Endothelial cell of umbilical vein (primary cell): ENCODE data around the gene METTL1. TPM values are rescaled to one million over a fixed set of nuclear protein-coding genes. Genes with fewer than 3 reads are reported as not detected.

Source experiments
- BruUV-seq: library from RNA; stranded (reverse); fragments of 400-500 nt; replicated peaks from 2 replicates; lab custom pipeline; 2021; lab: Mats Ljungman, UMichigan
- CTCF ChIA-PET: fragments of 300-600, 350-600 bp; sonication (Branson Sonifier 250); formaldehyde crosslinking; loops from one replicate; lab custom pipeline; 2021; ENCODE audit warnings: antibody characterized with exemption, inconsistent platforms; lab: Charles Lee
- POLR2A ChIA-PET: fragments of 300-600, 350-600 bp; sonication (Branson Sonifier 250); formaldehyde crosslinking; loops from one replicate; lab custom pipeline; 2021; ENCODE audit warnings: antibody characterized with exemption, inconsistent platforms; lab: Charles Lee
- DNase-seq: peaks from one replicate; pipeline ENCODE4 v3.0.0-alpha.2; 2011; ENCODE audit warnings: low read depth, low spot score
- FAIRE-seq: peaks from 2 replicates; lab custom pipeline; 2011; peaks lifted over from hg19 to GRCh38; lab: Jason Lieb, UNC
- H2AFZ ChIP-seq: 2 replicates; pipeline ENCODE4 v1.6.0; 2012; ENCODE audit warnings: low read depth, low read length, control low read depth, inconsistent platforms
- H3K27ac ChIP-seq: 2 replicates; pipeline ENCODE4 v1.5.1; 2011; ENCODE audit warnings: low read depth, mild to moderate bottlenecking, control low read depth, low read length, moderate library complexity; ENCODE audit not compliant: insufficient read depth
- H3K27me3 ChIP-seq, 2 experiments: 2 replicates each; pipeline versions ENCODE4 v1.6.0 to v1.6.1; 2011; ENCODE audit warnings: low read length in 2 of 2, mixed read lengths in 1 of 2; ENCODE audit not compliant: control insufficient read depth in 2 of 2, insufficient read depth in 2 of 2
- H3K36me3 ChIP-seq, 2 experiments: 2 replicates in 1 of 2; 3 replicates in 1 of 2; pipeline ENCODE4 v1.5.1; 2011; ENCODE audit warnings: low read length in 2 of 2, mild to moderate bottlenecking in 1 of 2, moderate library complexity in 1 of 2; ENCODE audit not compliant: control insufficient read depth in 2 of 2, insufficient read depth in 2 of 2; ENCODE audit errors: extremely low read depth in 1 of 2
- H3K4me1 ChIP-seq: 3 replicates; pipeline ENCODE4 v1.5.1; 2011; ENCODE audit warnings: mild to moderate bottlenecking, low read length; ENCODE audit not compliant: control insufficient read depth, insufficient read depth; ENCODE audit errors: extremely low read depth
- H3K4me2 ChIP-seq: 2 replicates; pipeline ENCODE4 v1.6.1; 2011; ENCODE audit warnings: low read length, control low read depth, mixed read lengths; ENCODE audit not compliant: insufficient read depth
- H3K4me3 ChIP-seq, 3 experiments: fragments of 200-600 bp in 1 of 3; sonication (generic), shearing (Covaris generic) in 1 of 3; replicated peaks in 1 of 3; 2 replicates each; pipeline ENCODE4 v1.5.1; 2011 to 2016; ENCODE audit warnings: control low read depth in 3 of 3, low read length in 3 of 3, mild to moderate bottlenecking in 2 of 3, inconsistent platforms in 1 of 3, low read depth in 1 of 3, moderate library complexity in 1 of 3; ENCODE audit not compliant: insufficient read depth in 1 of 3
- H3K79me2 ChIP-seq: 2 replicates; pipeline ENCODE4 v1.6.0; 2012; ENCODE audit warnings: low read length, inconsistent platforms; ENCODE audit not compliant: control insufficient read depth, insufficient read depth
- H3K9ac ChIP-seq: replicated peaks from 2 replicates; pipeline ENCODE3; 2011; ENCODE audit warnings: low read length, control low read depth; ENCODE audit not compliant: insufficient read depth; ENCODE audit errors: extremely low read depth
- H3K9me1 ChIP-seq: replicated peaks from 3 replicates; pipeline ENCODE4 v1.6.0; 2011; ENCODE audit warnings: mild to moderate bottlenecking, low read length; ENCODE audit not compliant: control insufficient read depth, insufficient read depth; ENCODE audit errors: extremely low read depth
- H3K9me3 ChIP-seq: replicated peaks from 2 replicates; pipeline ENCODE4 v1.5.1; 2012; ENCODE audit warnings: low read length, inconsistent platforms; ENCODE audit not compliant: control insufficient read depth, insufficient read depth
- H4K20me1 ChIP-seq: replicated peaks from 2 replicates; pipeline ENCODE3; 2011; ENCODE audit warnings: mild to moderate bottlenecking, low read length; ENCODE audit not compliant: control insufficient read depth, insufficient read depth; ENCODE audit errors: extremely low read depth
- EZH2 ChIP-seq: IDR thresholded peaks from 2 replicates; pipeline ENCODE4 v1.6.1; 2012; ENCODE audit warnings: borderline replicate concordance, low read depth, mild to moderate bottlenecking, moderate library complexity, low read length, inconsistent platforms; ENCODE audit not compliant: severe bottlenecking
- FOS ChIP-seq: IDR thresholded peaks from 2 replicates; pipeline ENCODE4 v1.6.1; 2011; ENCODE audit warnings: mild to moderate bottlenecking, low read length, moderate library complexity, borderline replicate concordance; ENCODE audit not compliant: insufficient read depth
- GATA2 ChIP-seq: IDR thresholded peaks from 2 replicates; pipeline ENCODE4 v1.7.0; 2011; ENCODE audit warnings: low read depth, mild to moderate bottlenecking, moderate library complexity, mixed read lengths, low read length; ENCODE audit not compliant: insufficient read length, insufficient read depth
- JUN ChIP-seq: IDR thresholded peaks from 2 replicates; pipeline ENCODE4 v1.6.1; 2011; ENCODE audit warnings: borderline replicate concordance, low read depth; ENCODE audit not compliant: insufficient read length, insufficient read depth
- MYC ChIP-seq: IDR thresholded peaks from one replicate; pipeline ENCODE4 v1.6.1; 2011; ENCODE audit warnings: mild to moderate bottlenecking, low read depth, low read length
- POLR2A ChIP-seq: IDR thresholded peaks from 2 replicates; pipeline ENCODE4 v1.6.1; 2012; ENCODE audit warnings: low read depth, mild to moderate bottlenecking, control low read depth, low read length
- POLR2AphosphoS5 ChIP-seq: IDR thresholded peaks from 2 replicates; pipeline ENCODE4 v1.6.1; 2012; ENCODE audit warnings: low read depth, mild to moderate bottlenecking, control low read depth, low read length, moderate library complexity; ENCODE audit not compliant: insufficient read depth
- dilution Hi-C: fragments of 300-500 bp; cut with MboI; formaldehyde crosslinking; loops from one replicate; pipeline ENCODE4 v1.15.0; 2019; ENCODE audit warnings: low sequenced_read_pairs; ENCODE audit not compliant: extremely low pct_ligation_motif_present
- intact Hi-C: fragments of 100-400 bp; cut with micrococcal nuclease; formaldehyde crosslinking; loops from one replicate; pipeline ENCODE4 v1.10.0; 2022
- polyA plus RNA-seq, 4 experiments: library from polyadenylated mRNA; depleted of rRNA in 3 of 4; stranded (reverse) in 3 of 4; unstranded in 1 of 4; fragments of >200 nt; gene quantifications; 2 replicates each; pipeline versions ENCODE4 v1.2.1 to v1.2.3, GENCODE V29; 2011 to 2012; ENCODE audit warnings: missing spikeins in 1 of 4
- total RNA-seq: library from RNA; stranded (reverse); gene quantifications from 2 replicates; pipeline ENCODE4 v1.2.3, GENCODE V29; 2021
- TF ChIP-seq, protein P1 (sequence below), 2 donors: IDR thresholded peaks; 1 replicate in 1 of 2; 2 replicates in 1 of 2; pipeline ENCODE4 v1.5.1; 2011; ENCODE audit warnings: low read length in 2 of 2, mild to moderate bottlenecking in 2 of 2, moderate library complexity in 2 of 2, control low read depth in 1 of 2, inconsistent platforms in 1 of 2, low read depth in 1 of 2; ENCODE audit not compliant: insufficient read depth in 1 of 2; ENCODE audit errors: extremely low read depth in 1 of 2
- TF ChIP-seq, protein P2 (sequence below): IDR thresholded peaks from 2 replicates; pipeline ENCODE4 v1.6.1; 2011; ENCODE audit not compliant: insufficient read depth, insufficient read length

The METTL1 gene
- total and polyA plus RNA-seq, 2 donors (not counting 3 experiments of a cell fraction or from before 2014, with no cell fraction given) = 23.6 to 24.3 TPM

- dilution Hi-C loops = no loop called here
- no peak for FAIRE-seq
These were observed 8.5 kb upstream of the METTL1 start for GRCh38 chr12:57780284-57780897.

More at GRCh38 chr12:57780284-57780897, 8.5 kb upstream of the METTL1 start:
- Histone ChIP-seq H3K4me3 (no peak overlapping the region), H2AFZ (no peak overlapping the region), H3K9me1 (no peaks in the 10 kb centered on the region), H3K79me2 (peaks cover 14% of the 10 kb centered on the region), H3K9ac (no peak overlapping the region), H3K27ac (no peak overlapping the region), H3K27me3 (no peaks in the 10 kb centered on the region), H3K9me3 (no peaks in the 10 kb centered on the region), H3K36me3 (peaks cover 0 to 5% of the 10 kb centered on the region in 2 experiments), H3K4me2 (no peak overlapping the region), H3K4me1 (peaks cover 7% of the 10 kb centered on the region), H4K20me1 (no peaks in the 10 kb centered on the region)
- no TSS peak for BruUV-seq
- CTCF ChIA-PET = interaction anchor here (1.0 to 3.2 kb wide), 3 partner anchors 23 to 54 kb away, joined by 3 to 12 read pairs (median 8); no protein-coding TSS in a partner anchor
- intact Hi-C loops = no loop called here
- TF ChIP-seq POLR2A (no peak), JUN (no peak), GATA2 (no peak), POLR2AphosphoS5 (no peak), EZH2 (no peak), MYC (no peak), FOS (no peak)
- TF ChIP-seq, protein P1, sequence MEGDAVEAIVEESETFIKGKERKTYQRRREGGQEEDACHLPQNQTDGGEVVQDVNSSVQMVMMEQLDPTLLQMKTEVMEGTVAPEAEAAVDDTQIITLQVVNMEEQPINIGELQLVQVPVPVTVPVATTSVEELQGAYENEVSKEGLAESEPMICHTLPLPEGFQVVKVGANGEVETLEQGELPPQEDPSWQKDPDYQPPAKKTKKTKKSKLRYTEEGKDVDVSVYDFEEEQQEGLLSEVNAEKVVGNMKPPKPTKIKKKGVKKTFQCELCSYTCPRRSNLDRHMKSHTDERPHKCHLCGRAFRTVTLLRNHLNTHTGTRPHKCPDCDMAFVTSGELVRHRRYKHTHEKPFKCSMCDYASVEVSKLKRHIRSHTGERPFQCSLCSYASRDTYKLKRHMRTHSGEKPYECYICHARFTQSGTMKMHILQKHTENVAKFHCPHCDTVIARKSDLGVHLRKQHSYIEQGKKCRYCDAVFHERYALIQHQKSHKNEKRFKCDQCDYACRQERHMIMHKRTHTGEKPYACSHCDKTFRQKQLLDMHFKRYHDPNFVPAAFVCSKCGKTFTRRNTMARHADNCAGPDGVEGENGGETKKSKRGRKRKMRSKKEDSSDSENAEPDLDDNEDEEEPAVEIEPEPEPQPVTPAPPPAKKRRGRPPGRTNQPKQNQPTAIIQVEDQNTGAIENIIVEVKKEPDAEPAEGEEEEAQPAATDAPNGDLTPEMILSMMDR (IDR thresholded peaks at IDR 0.05; ENCODE audit: extremely low read depth in 1 of 2, insufficient read depth in 1 of 2, low read depth in 1 of 2, low read length in 2 of 2) = no peak
- TF ChIP-seq, protein P2, sequence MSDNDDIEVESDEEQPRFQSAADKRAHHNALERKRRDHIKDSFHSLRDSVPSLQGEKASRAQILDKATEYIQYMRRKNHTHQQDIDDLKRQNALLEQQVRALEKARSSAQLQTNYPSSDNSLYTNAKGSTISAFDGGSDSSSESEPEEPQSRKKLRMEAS = no peak
- no peak for DNase-seq
- POLR2A ChIA-PET = interaction anchor here (0.6 kb wide), 1 partner anchor 37 kb away, joined by 4 read pairs; no protein-coding TSS in a partner anchor
